HepG2 (cell line): ENCODE results near the gene MYH7B. TPM values are rescaled to one million over a fixed set of nuclear protein-coding genes. Genes with fewer than 3 reads are reported as not detected.

Source experiments
- ATAC-seq: fragments of 200-7000 bp; cut with Tn5 transposase; 3 replicates; pipeline ENCODE4 v1.9.1; 2020; ENCODE audit warnings: mild to moderate bottlenecking, moderate library complexity
- BruUV-seq: library from RNA; stranded (reverse); fragments of 400-500 nt; replicated peaks from 2 replicates; lab custom pipeline; 2021; lab: Mats Ljungman, UMichigan
- CTCF ChIA-PET: fragments of 300-600 bp; formaldehyde crosslinking; extraction: SDS; loops from one replicate; lab custom pipeline; 2021; ENCODE audit warnings: low total read pairs, inconsistent platforms, low intra/inter-chr PET ratio; lab: Yijun Ruan, JAX
- POLR2A ChIA-PET: fragments of 350-600 bp; sonication (Branson Sonifier 250); formaldehyde crosslinking; loops from one replicate; lab custom pipeline; 2020; ENCODE audit warnings: antibody characterized with exemption, inconsistent platforms; lab: Yijun Ruan, JAX
- DNase-seq: peaks from one replicate; pipeline ENCODE4 v3.0.0-alpha.2; 2015; ENCODE audit warnings: low spot score
- FAIRE-seq: peaks from 3 replicates; lab custom pipeline; 2011; peaks lifted over from hg19 to GRCh38; lab: Jason Lieb, UNC
- H2AFZ ChIP-seq: one replicate; pipeline ENCODE4 v1.6.1; 2011; ENCODE audit warnings: low read length, inconsistent platforms
- H3K27ac ChIP-seq: fragments of 300-600 bp; 3 replicates; pipeline ENCODE4 v1.8.0; 2011; ENCODE audit warnings: mixed run types, mild to moderate bottlenecking, mixed read lengths, low read length, inconsistent platforms; ENCODE audit not compliant: insufficient read depth; ENCODE audit errors: extremely low read length
- H3K27me3 ChIP-seq, 2 experiments: fragments of 200-600 bp in 1 of 2; 2 replicates in 1 of 2; 3 replicates in 1 of 2; pipeline versions ENCODE4 v1.6.0 to v1.8.0; 2011; ENCODE audit warnings: low read length in 2 of 2, mild to moderate bottlenecking in 2 of 2, moderate library complexity in 2 of 2, inconsistent platforms in 1 of 2; ENCODE audit not compliant: insufficient read depth in 2 of 2, control insufficient read depth in 1 of 2
- H3K36me3 ChIP-seq, 2 experiments: fragments of 200-600 bp in 1 of 2; replicated peaks in 1 of 2; 2 replicates in 1 of 2; 3 replicates in 1 of 2; pipeline versions ENCODE4 v1.5.1 to v1.8.0; 2011; ENCODE audit warnings: low read length in 2 of 2, inconsistent platforms in 1 of 2; ENCODE audit not compliant: insufficient read depth in 2 of 2, control insufficient read depth in 1 of 2
- H3K4me1 ChIP-seq: 2 replicates; pipeline ENCODE4 v1.5.1; 2012; ENCODE audit warnings: low read length, inconsistent platforms; ENCODE audit not compliant: insufficient read depth
- H3K4me2 ChIP-seq: 2 replicates; pipeline ENCODE4 v1.6.0; 2011; ENCODE audit warnings: low read depth, low read length, inconsistent platforms
- H3K4me3 ChIP-seq, 3 experiments: fragments of 200-600 bp in 1 of 3; sonication (generic), shearing (Covaris generic) in 1 of 3; replicated peaks in 1 of 3; 2 replicates each; pipeline ENCODE4 v1.5.1; 2011 to 2016; ENCODE audit warnings: low read length in 3 of 3, inconsistent platforms in 2 of 3, low read depth in 2 of 3, mild to moderate bottlenecking in 2 of 3, control low read depth in 1 of 3, mixed read lengths in 1 of 3; ENCODE audit not compliant: insufficient read depth in 1 of 3
- H3K79me2 ChIP-seq: one replicate; pipeline ENCODE4 v1.6.1; 2011; ENCODE audit warnings: low read length, inconsistent platforms; ENCODE audit not compliant: insufficient read depth
- H3K9ac ChIP-seq: 2 replicates; pipeline ENCODE4 v1.6.0; 2011; ENCODE audit warnings: mild to moderate bottlenecking, low read depth, low read length, inconsistent platforms; ENCODE audit not compliant: insufficient read depth
- H3K9me3 ChIP-seq: 2 replicates; pipeline ENCODE4 v1.5.1; 2012; ENCODE audit warnings: mild to moderate bottlenecking, low read length
- H4K20me1 ChIP-seq: 2 replicates; pipeline ENCODE4 v1.6.0; 2011; ENCODE audit warnings: inconsistent platforms, mild to moderate bottlenecking, low read length, moderate library complexity; ENCODE audit not compliant: insufficient read depth
- HNRNPUL1 ChIP-seq: fragments of 200-400 bp; formaldehyde crosslinking; IDR thresholded peaks from 2 replicates; pipeline ENCODE4 v1.6.1; 2017; ENCODE audit warnings: low read depth, mild to moderate bottlenecking, low read length, moderate library complexity
- NFE2L2 ChIP-seq: fragments of 150-350 bp; IDR thresholded peaks from 2 replicates; pipeline ENCODE4 v1.6.1; 2014; ENCODE audit warnings: low read length
- PTBP1 ChIP-seq: fragments of 200-400 bp; formaldehyde crosslinking; IDR thresholded peaks from 2 replicates; pipeline ENCODE4 v1.6.1; 2018; ENCODE audit warnings: low read length, low read depth; ENCODE audit not compliant: poor library complexity, severe bottlenecking
- RELA ChIP-seq: sonication (generic); formaldehyde crosslinking; IDR thresholded peaks from 2 replicates; pipeline ENCODE4 v1.4.0; 2020; ENCODE audit warnings: missing genetic modification reagents
- REXO4 ChIP-seq: sonication (generic); formaldehyde crosslinking; IDR thresholded peaks from 2 replicates; pipeline ENCODE4 v1.8.0; 2022; ENCODE audit warnings: missing genetic modification reagents, mild to moderate bottlenecking, borderline replicate concordance
- STAG1 ChIP-seq: sonication (generic); formaldehyde crosslinking; IDR thresholded peaks from 2 replicates; pipeline ENCODE4 v1.4.0; 2020; ENCODE audit warnings: missing genetic modification reagents
- TEAD3 ChIP-seq: optimal IDR thresholded peaks from 2 replicates; pipeline ENCODE3; 2016; ENCODE audit warnings: borderline replicate concordance
- ZBTB7B ChIP-seq: sonication (generic); formaldehyde crosslinking; IDR thresholded peaks from 2 replicates; pipeline ENCODE4 v1.4.0; 2020; ENCODE audit warnings: missing genetic modification reagents
- ZFP62 ChIP-seq: sonication (generic); formaldehyde crosslinking; IDR thresholded peaks from 2 replicates; pipeline ENCODE4 v1.4.0; 2020; ENCODE audit warnings: missing genetic modification reagents
- ZNF264 ChIP-seq: sonication (generic); formaldehyde crosslinking; IDR thresholded peaks from 2 replicates; pipeline ENCODE4 v1.4.0; 2020; ENCODE audit warnings: missing genetic modification reagents
- ZNF598 ChIP-seq: sonication (generic); formaldehyde crosslinking; IDR thresholded peaks from 2 replicates; pipeline ENCODE4 v1.5.1; 2020; ENCODE audit warnings: mild to moderate bottlenecking, missing genetic modification reagents, borderline replicate concordance
- ZNF7 ChIP-seq: IDR thresholded peaks from 2 replicates; pipeline ENCODE4 v1.6.1; 2016; ENCODE audit warnings: missing biosample characterization, missing genetic modification reagents
- ZNF780A ChIP-seq: sonication (generic); formaldehyde crosslinking; IDR thresholded peaks from 2 replicates; pipeline ENCODE4 v1.8.0; 2022; ENCODE audit warnings: mild to moderate bottlenecking, missing genetic modification reagents, moderate library complexity
- ZSCAN20 ChIP-seq: sonication (generic); formaldehyde crosslinking; IDR thresholded peaks from 2 replicates; pipeline ENCODE4 v1.4.0; 2020; ENCODE audit warnings: missing genetic modification reagents, mild to moderate bottlenecking, borderline replicate concordance
- WGBS: methylation state at CpG from one replicate; pipeline ENCODE4 v1.1.6; 2017; ENCODE audit warnings: low lambda C conversion rate; 5-methylcytosine and 5-hydroxymethylcytosine counted together
- in situ Hi-C: cut with HindIII; loops from 2 replicates; pipeline ENCODE4 v1.10.0; 2017; ENCODE audit warnings: low pct_unique_long_range_greater_than_20kb; ENCODE audit not compliant: extremely low pct_ligation_motif_present
- intact Hi-C: fragments of 100-400 bp; cut with micrococcal nuclease; formaldehyde crosslinking; loops from one replicate; pipeline ENCODE4 v1.10.0; 2022; ENCODE audit not compliant: unreplicated experiment
- polyA plus RNA-seq, 8 experiments: library from polyadenylated mRNA; depleted of rRNA in 3 of 8; stranded (reverse) in 7 of 8; unstranded in 1 of 8; fragments of >200 nt; fragmentation: Illumina TruSeq in 4 of 8; extraction: Trizol in 4 of 8; gene quantifications; 2 replicates each; pipeline versions ENCODE4 v1.2.1 to v1.2.3, GENCODE V29; 2011 to 2016; ENCODE audit warnings: low read depth in 4 of 8, missing spikeins in 1 of 8, mixed read lengths in 1 of 8; ENCODE audit not compliant: insufficient read depth in 1 of 8
- total RNA-seq, 5 experiments: library from RNA; depleted of rRNA; stranded (reverse); fragments of >200 nt; fragmentation: Illumina TruSeq; extraction: Trizol; gene quantifications; 2 replicates each; pipeline ENCODE4 v1.2.3, GENCODE V29; 2016; ENCODE audit warnings: low read depth in 1 of 5
- TF ChIP-seq, protein P1 (sequence below): sonication (generic); formaldehyde crosslinking; IDR thresholded peaks from 2 replicates; pipeline ENCODE4 v1.4.0; 2020; ENCODE audit warnings: missing genetic modification reagents, mild to moderate bottlenecking, borderline replicate concordance
- TF ChIP-seq, protein P2 (sequence below): sonication (generic); formaldehyde crosslinking; IDR thresholded peaks from 2 replicates; pipeline ENCODE4 v1.4.0; 2020; ENCODE audit warnings: missing genetic modification reagents
- TF ChIP-seq, protein P3 (sequence below): sonication (generic); formaldehyde crosslinking; IDR thresholded peaks from 2 replicates; pipeline ENCODE4 v1.8.0; 2022; ENCODE audit warnings: mild to moderate bottlenecking, missing genetic modification reagents, moderate library complexity
- TF ChIP-seq, protein P4 (sequence below): sonication (generic); formaldehyde crosslinking; IDR thresholded peaks from 2 replicates; pipeline ENCODE4 v1.8.0; 2022; ENCODE audit warnings: missing genetic modification reagents, low read depth, mild to moderate bottlenecking, borderline replicate concordance

Gene MYH7B
- total and polyA plus RNA-seq, 2 of the 13 experiments (the other 11 are each of a cell fraction or from before 2014, with no cell fraction given): 0.05 to 0.20 TPM

DNA sequence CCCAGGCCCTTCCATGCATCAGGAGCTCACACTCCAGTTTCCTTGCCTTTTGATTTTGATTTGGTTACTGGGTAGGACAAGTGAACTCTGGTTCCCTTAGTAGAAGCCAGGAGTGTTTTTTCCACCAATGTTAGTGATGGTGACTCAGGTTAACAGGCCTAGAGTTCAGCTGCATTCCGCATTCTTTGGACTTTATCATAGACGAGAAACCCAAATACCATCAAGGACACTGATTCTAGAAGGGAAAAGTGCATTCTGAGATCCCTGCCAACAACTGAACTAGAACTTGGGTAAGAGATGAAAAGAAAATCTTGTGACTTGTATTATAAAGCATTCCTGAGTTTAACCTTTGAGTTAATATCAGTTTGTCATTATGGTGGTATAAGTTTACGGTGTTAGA, 9.0 kb upstream of the MYH7B start:
- Histone ChIP-seq H3K9me3 (no peaks in the 10 kb centered on the region), H3K79me2 (no peaks in the 10 kb centered on the region), H3K27ac (peak overlapping the region; percentile 17), H3K4me1 (peaks cover 22% of the 10 kb centered on the region), H3K4me3 (no peak overlapping the region), H3K36me3 (peaks cover 15 to 51% of the 10 kb centered on the region in 2 experiments), H3K27me3 (no peaks in the 10 kb centered on the region), H3K9ac (no peak overlapping the region), H2AFZ (no peak overlapping the region), H3K4me2 (no peak overlapping the region), H4K20me1 (no peaks in the 10 kb centered on the region)
- ChIA-PET POLR2A (interaction anchor here (0.8 to 1.5 kb wide), 3 partner anchors 8 to 9 kb away, joined by 3 to 6 read pairs (median 3); partner anchors contain the start of genes GSS and MYH7B), CTCF (no interaction called here)
- 77% methylated on average over 3 of the region's 3 CpGs for WGBS
- DNase-seq: peak; percentile 58
- FAIRE-seq: peak; percentile 56
- BruUV-seq: no TSS peak
- in situ Hi-C loops: no loop called here
- intact Hi-C loops: no loop called here
- ATAC-seq: peak; percentile 61
- no peak for TF ChIP-seq ZSCAN20
- TF ChIP-seq NFE2L2: peak; percentile 3; the same call in 1 of the 2 replicates
- no peak for TF ChIP-seq ZNF598 (CRISPR knock-in tag)
- TF ChIP-seq ZNF7 (CRISPR knock-in tag): no peak
- TF ChIP-seq, protein P1, sequence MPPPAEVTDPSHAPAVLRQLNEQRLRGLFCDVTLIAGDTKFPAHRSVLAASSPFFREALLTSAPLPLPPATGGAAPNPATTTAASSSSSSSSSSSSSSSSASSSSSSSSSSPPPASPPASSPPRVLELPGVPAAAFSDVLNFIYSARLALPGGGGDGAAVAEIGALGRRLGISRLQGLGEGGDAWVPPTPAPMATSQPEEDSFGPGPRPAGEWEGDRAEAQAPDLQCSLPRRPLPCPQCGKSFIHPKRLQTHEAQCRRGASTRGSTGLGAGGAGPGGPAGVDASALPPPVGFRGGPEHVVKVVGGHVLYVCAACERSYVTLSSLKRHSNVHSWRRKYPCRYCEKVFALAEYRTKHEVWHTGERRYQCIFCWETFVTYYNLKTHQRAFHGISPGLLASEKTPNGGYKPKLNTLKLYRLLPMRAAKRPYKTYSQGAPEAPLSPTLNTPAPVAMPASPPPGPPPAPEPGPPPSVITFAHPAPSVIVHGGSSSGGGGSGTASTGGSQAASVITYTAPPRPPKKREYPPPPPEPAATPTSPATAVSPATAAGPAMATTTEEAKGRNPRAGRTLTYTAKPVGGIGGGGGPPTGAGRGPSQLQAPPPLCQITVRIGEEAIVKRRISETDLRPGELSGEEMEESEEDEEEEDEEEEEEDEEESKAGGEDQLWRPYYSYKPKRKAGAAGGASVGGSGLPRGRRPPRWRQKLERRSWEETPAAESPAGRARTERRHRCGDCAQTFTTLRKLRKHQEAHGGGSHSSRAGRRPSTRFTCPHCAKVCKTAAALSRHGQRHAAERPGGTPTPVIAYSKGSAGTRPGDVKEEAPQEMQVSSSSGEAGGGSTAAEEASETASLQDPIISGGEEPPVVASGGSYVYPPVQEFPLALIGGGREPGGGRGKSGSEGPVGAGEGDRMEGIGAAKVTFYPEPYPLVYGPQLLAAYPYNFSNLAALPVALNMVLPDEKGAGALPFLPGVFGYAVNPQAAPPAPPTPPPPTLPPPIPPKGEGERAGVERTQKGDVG: no peak
- TF ChIP-seq, protein P2, sequence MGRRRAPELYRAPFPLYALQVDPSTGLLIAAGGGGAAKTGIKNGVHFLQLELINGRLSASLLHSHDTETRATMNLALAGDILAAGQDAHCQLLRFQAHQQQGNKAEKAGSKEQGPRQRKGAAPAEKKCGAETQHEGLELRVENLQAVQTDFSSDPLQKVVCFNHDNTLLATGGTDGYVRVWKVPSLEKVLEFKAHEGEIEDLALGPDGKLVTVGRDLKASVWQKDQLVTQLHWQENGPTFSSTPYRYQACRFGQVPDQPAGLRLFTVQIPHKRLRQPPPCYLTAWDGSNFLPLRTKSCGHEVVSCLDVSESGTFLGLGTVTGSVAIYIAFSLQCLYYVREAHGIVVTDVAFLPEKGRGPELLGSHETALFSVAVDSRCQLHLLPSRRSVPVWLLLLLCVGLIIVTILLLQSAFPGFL: no peak
- TF ChIP-seq, protein P3, sequence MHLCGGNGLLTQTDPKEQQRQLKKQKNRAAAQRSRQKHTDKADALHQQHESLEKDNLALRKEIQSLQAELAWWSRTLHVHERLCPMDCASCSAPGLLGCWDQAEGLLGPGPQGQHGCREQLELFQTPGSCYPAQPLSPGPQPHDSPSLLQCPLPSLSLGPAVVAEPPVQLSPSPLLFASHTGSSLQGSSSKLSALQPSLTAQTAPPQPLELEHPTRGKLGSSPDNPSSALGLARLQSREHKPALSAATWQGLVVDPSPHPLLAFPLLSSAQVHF: no peak
- TF ChIP-seq, protein P4, sequence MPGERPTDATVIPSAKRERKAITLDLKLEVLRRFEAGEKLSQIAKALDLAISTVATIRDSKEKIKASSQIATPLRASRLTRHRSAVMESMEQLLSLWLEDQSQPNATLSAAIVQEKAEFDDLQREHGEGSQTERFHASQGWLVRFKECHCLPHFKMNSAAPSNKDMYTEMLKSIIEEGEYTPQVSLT: no peak
- no peak for TF ChIP-seq STAG1
- TF ChIP-seq HNRNPUL1: no peak
- TF ChIP-seq ZNF264 (CRISPR knock-in tag): no peak
- TF ChIP-seq ZBTB7B (CRISPR knock-in tag): no peak
- TF ChIP-seq REXO4 (CRISPR knock-in tag): no peak
- no peak for TF ChIP-seq RELA (CRISPR knock-in tag)
- TF ChIP-seq PTBP1: no peak
- TF ChIP-seq ZNF780A (CRISPR knock-in tag): no peak
- TF ChIP-seq ZFP62: no peak
- peak; percentile 89 for TF ChIP-seq TEAD3 (CRISPR knock-in tag)
